ENCODE measurements around the gene TMEM258. TPM values are rescaled to one million over a fixed set of nuclear protein-coding genes. Genes with fewer than 3 reads are reported as not detected.

The TMEM258 gene
- total RNA-seq, 1 donor from 2014 or later, result 96.6 TPM

Other genes starting within 250 kb of the TMEM258 start
- 3.7 TPM for gene SYT7, start 211.5 kb downstream of the TMEM258 start, total RNA-seq
- 4.8 TPM for gene DAGLA, start 112.2 kb downstream of the TMEM258 start, total RNA-seq
- gene MYRF, start 40.0 kb downstream of the TMEM258 start, total RNA-seq, result 10.4 TPM
- 3.7 TPM for gene FEN1, start 312 bp upstream of the TMEM258 start, total RNA-seq
- gene FADS1, start 24.4 kb upstream of the TMEM258 start, total RNA-seq, result 99.3 TPM
- 140 TPM for gene FADS2, start 35.7 kb upstream of the TMEM258 start, total RNA-seq
- 127 TPM for gene FADS3, start 98.9 kb upstream of the TMEM258 start, total RNA-seq
- 70.5 TPM for gene RAB3IL1, start 125.0 kb upstream of the TMEM258 start, total RNA-seq
- 31.3 TPM for gene BEST1, start 157.8 kb upstream of the TMEM258 start, total RNA-seq
- 4,297 TPM for gene FTH1, start 175.0 kb upstream of the TMEM258 start, total RNA-seq